ENCODE data around the gene CBFA2T3.
"Not testable (repeated sequence)": the region's sequence is repeated elsewhere in the genome, so short reads cannot be mapped to it uniquely, and the experiment has no call there.

Gene CBFA2T3

GRCh38 chr16:88894681-88895300, 82.2 kb downstream of the CBFA2T3 start:
- in situ Hi-C loops (cut with HindIII; ENCODE audit: low sequenced_read_pairs) = no loop called here

DNA sequence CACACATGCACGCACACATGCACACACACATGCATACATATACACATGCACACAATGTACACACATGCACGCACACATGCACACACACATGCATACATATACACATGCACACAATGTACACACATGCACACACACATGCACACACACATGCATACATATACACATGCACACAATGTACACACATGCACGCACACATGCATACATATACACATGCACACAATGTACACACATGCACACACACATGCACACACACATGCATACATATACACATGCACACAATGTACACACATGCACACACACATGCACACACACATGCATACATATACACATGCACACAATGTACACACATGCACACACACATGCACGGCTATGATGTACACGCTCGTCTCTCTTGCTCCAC, 82.7 kb downstream of the CBFA2T3 start:
- in situ Hi-C loops (cut with HindIII; ENCODE audit: low sequenced_read_pairs) = not testable (repeated sequence)

DNA sequence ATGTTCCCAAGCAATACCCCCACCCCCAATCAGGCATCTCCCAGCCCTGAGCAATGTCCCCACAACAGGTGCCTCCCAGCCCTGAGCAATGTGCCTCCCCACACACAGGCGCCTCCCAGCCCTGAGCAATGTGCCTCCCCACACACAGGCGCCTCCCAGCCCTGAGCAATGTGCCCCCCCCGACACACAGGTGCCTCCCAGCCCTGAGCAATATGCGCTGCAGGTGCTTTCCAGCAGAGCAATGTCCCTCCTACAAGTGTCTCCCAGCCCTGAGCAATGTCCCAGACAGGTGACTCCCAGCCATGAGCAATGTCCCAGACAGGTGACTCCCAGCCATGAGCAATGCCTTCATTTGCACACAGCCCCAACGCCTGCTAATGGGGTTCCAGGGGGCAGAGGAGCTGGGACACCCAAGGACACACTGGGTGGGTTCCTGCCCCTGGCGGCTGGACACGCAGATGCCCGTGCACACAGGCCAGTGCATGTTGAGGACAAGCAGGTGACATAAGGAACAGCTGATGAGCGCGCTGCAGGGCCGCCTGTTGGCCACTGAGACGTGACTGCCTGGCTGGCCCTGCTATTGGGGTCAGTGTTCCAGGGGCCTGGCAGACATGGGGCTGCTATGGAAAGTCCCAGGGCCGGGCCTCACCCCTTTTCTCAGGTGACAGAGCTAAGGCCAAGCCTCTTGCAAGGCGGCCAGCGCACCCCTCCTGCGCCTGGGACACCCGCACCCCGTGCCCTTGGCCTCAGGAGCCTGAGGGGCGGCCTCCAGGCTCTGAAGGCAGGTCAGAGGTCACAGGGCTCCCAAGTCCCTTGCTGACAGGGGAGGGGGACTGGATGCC, 83.7 kb downstream of the CBFA2T3 start:
- in situ Hi-C loops (cut with HindIII; ENCODE audit: low sequenced_read_pairs) = no loop called here

DNA sequence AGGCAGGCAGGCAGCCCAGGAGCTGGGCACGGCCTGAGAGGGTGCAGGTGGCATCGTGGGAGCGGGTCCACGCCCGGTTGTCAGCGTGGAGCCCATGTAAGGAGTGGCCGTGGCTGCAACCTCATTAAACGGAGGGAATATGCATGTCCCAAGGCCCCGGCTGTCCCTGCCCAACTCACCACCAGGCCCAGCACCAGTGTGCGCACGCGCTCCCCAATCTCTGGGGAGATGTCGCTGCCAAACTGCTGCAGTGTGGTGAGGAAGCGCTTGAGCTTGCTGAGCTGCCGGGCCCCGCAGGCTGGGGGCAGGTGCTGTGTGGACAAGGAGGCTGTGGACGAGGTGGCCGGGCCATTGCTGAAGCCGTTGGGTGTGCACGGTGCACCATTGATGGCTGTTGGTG, 84.9 kb downstream of the CBFA2T3 start:
- in situ Hi-C loops (cut with HindIII; ENCODE audit: low sequenced_read_pairs) = no loop called here

GRCh38 chr16:88891083-88891482, 85.9 kb downstream of the CBFA2T3 start:
- in situ Hi-C loops (cut with HindIII; ENCODE audit: low sequenced_read_pairs) = no loop called here

DNA sequence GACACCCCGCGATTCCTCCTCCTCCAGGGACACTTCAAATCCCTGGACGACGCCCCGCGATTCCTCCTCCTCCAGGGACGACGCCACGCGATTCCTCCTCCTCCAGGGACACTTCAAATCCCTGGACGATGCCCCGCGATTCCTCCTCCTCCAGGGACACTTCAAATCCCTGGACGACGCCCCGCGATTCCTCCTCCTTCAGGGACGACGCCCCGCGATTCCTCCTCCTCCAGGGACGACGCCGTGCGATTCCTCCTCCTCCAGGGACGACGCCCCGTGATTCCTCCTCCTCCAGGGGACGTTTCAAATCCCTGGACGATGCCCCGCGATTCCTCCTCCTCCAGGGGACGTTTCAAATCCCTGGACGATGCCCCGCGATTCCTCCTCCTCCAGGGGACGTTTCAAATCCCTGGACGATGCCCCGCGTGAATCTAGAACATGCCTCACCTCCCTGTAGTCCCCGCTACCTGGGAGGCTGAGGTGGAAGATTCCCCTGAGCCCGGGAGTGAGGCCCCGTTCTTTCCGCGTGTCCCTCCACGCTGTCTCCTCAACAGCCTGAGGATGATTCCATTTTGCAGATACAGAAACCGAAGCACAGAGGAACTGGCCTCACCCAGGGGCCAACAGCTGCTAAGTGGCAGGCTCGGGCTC, 87.2 kb downstream of the CBFA2T3 start:
- in situ Hi-C loops (cut with HindIII; ENCODE audit: low sequenced_read_pairs) = not testable (repeated sequence)

DNA sequence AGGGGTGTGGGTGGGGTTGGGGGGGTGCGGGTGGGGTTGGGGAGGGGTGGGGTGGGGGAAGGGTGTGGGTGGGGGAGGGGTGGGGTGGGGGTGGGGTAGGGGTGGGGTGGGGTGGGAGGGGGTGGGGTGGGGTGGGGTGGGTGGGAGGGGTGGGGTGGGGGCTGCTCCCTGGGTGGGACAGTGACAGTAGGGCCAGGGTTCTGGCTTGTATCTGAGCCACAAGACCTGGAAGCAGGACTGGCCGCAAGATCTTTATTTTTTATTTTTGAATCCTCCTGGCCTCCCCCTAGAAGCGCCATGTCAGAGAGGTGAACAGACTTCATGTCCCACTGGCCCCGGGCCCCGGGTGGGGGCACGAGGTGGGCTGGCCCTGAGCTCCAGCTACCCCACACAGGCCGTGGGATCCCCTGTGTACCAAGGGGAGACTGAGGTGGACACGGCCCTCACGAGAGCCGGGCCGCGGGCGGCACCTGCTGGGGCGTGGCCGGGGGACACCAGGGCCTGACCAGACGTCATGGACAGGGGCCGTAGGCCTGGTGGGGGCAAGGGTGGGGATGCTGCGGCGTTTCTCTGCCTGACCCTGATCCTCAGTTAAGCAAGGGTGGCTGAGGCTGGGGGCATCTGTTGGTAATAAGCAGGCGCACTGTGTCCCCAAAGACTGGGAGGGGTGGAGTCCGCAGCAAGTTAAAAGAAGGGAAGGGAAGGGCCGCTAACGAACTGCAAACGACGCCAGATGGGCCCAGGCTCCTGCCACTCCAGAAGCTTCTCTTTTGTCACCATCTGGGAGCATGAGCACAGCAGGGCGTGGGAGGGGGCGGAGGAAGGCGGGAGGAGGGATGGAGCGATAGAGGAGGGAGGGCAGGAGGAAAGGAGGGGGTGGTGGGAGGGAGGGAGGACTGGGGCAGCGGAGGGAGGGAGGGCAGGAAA, 88.3 kb downstream of the CBFA2T3 start:
- in situ Hi-C loops (cut with HindIII; ENCODE audit: low sequenced_read_pairs) = no loop called here

GRCh38 chr16:88888057-88888456, 89.0 kb downstream of the CBFA2T3 start:
- in situ Hi-C loops (cut with HindIII; ENCODE audit: low sequenced_read_pairs) = no loop called here

DNA sequence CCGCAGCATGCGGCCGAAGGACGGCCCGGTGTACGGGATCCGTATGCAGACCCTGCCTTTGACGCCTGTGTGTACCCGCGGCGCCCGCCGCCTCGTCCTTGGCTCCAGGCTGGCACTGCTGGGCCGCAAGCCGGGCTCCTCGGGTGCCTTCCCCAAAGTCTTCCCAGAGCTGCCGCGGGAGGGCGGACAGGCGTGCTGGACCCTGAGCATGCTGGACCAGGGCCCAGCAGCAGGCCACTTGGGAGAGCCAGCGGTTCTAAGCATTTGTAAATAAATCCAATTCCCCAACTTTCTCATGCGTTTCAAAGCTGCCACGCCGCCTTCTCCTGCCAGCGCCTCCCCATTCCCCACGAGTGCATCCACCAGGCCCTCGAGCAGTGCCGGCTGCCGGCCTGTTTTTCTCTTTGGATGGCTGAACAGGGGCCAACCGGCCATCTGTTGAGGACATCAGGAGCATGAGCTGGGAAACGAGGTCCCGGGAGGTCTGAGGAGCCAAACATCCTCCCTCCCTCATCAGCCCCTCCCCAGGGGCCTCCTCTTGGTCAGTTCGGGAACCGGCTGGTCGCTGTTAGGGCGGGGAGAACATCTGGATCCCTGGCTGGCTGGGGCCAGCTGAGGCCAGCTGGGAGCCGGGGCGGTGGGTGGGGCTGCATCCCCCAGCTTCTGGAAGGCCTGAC, 90.0 kb downstream of the CBFA2T3 start:
- in situ Hi-C loops (cut with HindIII; ENCODE audit: low sequenced_read_pairs) = no loop called here

DNA sequence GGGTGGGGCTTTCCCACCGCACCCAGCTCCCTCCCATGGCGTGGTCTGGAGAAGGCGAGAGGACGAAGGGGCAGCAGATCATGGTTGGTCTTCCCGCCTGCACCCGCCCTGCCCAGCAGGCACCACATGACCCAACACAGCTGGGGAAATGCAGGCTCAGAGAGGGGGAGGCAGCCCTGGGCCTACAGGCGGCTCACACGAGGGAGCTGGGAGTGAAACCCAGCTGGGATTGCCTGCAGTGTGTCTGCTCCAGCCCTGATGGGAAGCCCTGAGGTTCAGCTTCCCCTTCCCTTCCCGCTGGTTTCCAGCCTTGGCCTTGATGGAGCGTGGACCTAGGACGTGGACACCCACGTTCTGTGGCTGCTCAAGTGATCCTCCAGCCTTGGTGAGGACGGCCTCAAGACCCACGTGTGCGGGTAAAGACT, 90.6 kb downstream of the CBFA2T3 start:
- in situ Hi-C loops (cut with HindIII; ENCODE audit: low sequenced_read_pairs) = no loop called here

- in situ Hi-C loops (cut with HindIII; ENCODE audit: low sequenced_read_pairs) = no loop called here
Measured at GRCh38 chr16:88885693-88886280, 91.2 kb downstream of the CBFA2T3 start.

DNA sequence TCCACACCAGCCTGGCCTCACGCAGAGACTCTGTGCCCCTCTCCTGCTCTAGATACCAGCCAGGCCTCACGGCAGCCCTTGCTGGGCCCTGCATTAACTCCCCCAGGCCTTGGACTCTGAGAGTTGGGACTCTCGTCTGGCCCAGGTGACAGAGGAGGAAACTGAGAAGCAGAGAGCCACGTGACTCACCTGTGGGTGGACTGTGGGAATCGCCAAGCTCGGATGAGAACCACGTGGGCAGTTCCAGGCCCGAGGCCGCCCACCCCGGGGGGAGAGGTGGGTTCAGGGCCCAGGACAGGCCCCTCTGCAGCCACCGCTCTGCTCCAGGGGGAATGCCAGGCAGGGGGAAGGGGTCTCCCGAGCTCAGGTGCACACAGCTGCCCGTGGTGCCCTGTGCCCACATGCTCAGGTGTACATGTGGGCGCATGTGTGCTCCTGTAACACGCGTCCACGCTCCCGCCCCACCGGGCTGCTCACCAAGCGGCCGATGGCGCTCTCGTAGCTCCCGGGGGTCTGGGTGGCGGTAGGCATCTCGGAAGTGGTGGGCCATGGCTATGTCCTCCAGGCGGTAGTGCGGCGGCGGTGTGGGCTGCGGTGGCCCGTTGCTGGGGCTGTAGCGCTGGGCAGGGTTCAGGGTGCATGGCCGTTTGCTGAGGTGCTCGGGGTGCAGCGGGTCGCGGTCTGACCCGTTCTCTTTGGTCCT, 92.3 kb downstream of the CBFA2T3 start:
- in situ Hi-C loops (cut with HindIII; ENCODE audit: low sequenced_read_pairs) = no loop called here

- in situ Hi-C loops (cut with HindIII; ENCODE audit: low sequenced_read_pairs) = no loop called here
Measured at GRCh38 chr16:88883946-88884345, 93.1 kb downstream of the CBFA2T3 start.

- in situ Hi-C loops (cut with HindIII; ENCODE audit: low sequenced_read_pairs) = no loop called here
Measured at GRCh38 chr16:88883117-88883895, 93.7 kb downstream of the CBFA2T3 start.

GRCh38 chr16:88882358-88883030, 94.5 kb downstream of the CBFA2T3 start:
- in situ Hi-C loops (cut with HindIII; ENCODE audit: low sequenced_read_pairs) = no loop called here

DNA sequence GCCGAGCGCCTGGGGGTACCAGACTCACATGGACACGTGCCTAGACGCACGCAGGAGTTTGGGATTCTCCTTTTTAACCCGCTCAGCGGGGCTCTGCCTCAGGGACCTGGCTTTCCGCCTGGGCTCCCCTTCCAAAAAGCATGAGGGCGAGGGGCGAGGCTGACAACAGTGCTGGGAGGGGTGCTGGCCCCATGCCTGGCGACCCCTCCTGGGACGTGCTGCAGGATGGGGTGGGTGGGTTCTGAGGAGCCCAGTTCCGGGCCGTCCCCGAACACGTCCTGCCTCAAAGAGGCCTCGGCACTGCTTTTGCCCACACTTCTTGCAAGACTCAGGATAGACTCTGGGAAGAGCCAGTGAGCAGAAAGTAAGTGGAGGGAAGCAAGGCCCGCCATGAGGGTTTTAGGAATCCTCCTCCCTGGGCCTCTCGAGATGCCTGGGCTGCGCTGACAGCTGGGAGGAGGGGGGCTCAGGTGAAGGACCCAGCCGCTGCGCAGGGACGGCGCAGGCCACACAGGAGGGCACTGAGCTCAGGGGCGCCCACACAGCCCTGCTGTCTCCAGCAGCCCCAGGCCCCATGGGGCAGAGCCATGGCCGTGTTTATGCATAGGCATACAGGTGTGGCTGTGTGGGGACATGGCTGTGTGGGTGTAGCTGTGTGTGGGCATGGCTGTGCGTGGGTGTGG, 95.2 kb downstream of the CBFA2T3 start:
- in situ Hi-C loops (cut with HindIII; ENCODE audit: low sequenced_read_pairs) = no loop called here

GRCh38 chr16:88881007-88881615, 95.9 kb downstream of the CBFA2T3 start:
- in situ Hi-C loops (cut with HindIII; ENCODE audit: low sequenced_read_pairs) = no loop called here

Measured in endothelial cell of hepatic sinusoid (primary cell).